ENCODE measurements around the gene SSR2.
"Not testable (repeated sequence)": the region's sequence is repeated elsewhere in the genome, so short reads cannot be mapped to it uniquely, and the experiment has no call there.

The SSR2 gene

DNA sequence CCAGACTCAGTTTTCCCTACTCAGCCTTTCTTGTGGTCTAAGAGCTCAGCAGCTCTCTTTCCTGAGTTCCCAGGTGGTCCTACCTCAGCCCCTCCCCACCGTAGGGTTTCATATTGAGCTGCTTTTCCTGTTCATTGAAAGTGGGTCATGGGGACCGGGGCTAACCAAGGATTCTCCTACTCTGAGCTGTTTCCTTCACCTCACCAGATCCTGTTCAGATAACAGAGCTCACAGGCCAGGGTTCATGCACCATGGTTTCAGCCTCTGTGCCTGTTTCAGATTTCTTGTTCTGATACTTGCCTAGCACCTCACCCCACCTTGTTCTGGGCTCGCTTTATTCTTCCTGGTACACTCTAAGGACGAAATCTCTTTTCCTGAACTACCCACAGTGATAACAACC lies 24.3 kb upstream of the SSR2 start:
- no peak for DNase-seq

DNA sequence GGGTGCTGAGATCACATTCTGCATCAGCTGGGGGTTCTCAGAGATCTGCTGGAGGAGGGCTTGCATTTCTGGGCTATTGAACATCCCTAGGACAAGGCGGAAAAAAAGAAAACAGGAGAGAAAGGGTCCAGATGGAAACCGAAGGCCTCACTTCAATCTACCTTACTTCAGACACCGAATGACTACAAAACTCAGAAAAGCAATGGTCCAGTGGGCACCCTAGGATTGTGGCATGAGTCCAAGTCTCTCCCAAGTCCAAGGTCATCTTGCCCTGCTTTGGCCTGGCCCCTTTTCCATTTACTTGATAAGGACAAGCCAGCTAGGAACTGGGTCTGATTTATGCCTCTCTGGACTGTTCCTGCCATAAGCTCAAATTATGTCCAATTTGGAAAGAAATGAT lies 22.1 kb upstream of the SSR2 start:
- DNase-seq = no peak

DNA sequence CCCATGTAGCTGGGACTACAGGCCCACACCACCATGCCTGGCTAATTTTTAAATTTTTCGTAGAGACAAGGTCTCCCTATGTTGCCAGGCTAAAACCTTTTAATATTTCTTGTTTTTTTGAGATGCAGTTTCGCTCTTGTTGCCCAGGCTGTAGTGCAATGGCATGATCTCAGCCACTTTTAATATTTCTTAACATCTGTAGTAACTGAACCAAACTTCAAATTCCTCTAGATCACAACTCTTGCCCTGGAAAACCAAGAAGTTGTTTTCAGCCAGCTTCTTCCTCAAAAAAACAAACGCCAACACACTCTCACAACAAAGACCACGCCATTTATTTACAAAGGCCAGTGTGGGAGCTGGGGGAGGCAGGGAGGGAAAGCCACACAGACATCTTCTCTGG lies 14.2 kb upstream of the SSR2 start:
- DNase-seq = not testable (repeated sequence)

DNA sequence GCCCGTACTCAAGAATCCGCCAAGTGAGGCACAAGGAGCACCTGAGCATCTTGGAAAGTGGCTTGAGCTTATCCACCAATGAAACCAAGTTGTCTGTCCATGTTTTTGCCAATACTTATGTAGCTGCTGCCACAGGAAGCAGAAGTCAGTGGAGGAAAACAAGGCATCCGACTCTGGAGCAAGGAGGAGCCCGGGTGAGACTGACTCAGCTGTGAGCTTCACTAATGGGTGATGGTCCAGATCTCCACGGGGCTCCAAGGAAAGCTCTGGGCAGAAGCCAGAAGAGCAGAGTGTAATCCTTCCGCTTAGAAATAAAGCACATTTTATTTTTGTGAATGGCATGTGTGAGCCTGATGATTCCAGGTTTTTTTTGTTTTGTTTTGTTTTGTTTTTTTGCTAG lies 12.3 kb upstream of the SSR2 start:
- DNase-seq = no peak

DNA sequence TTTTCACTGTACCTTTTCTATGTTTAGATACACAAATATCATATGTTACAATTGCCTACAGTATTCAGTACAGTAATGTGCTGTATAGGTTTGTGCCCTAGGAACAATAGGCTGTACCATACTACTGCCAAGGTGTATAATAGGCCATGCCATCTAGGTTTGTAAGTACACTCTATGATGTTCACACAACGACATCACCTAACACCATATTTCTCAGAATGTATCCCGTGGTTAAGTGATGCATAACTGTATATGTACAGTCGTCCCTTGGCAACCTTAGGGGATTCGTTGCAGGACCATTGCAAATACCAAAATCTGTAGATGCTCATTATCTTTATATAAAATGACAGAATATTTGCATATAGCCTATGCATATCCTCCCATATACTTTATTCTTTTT lies 5.8 kb upstream of the SSR2 start:
- no peak for DNase-seq

DNA sequence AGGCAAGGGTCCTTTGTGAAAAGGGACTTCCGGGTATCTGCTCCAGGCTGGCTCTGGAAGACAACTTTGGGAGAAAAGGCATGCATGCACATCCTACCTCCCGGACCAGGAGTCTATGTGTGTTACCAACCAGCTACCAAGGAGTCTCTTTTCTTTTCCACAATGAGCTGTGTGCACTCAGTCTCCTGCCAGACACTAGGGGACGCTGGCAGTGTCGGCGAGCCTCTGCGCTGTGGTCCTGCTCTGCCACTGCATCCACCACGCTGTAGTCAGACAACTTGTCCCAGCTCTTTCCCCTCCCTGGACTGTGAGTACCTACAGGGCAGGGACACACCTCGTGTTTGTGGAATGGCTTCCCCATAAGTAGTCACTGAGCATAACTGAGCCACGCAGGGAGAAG lies 5.1 kb upstream of the SSR2 start:
- peak; percentile 11 for DNase-seq

DNA sequence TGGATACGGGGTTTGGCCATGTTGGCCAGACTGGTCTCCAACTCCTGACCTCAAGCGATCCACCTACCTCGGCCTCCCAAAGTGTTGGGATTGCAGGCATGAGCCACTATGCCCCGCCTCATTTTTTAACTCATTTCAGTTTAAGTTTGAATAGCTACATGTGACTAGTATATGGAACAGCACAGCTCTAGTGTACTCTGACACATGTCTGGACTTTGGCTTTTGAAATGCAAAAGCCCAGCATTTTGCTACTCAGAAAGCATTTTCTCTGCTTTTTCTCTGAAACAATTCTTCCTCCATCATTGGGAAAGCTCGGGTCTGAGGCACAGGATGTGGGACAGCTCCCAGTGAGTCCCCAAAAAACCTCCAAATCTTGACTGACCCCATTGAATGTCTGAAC lies 4.0 kb upstream of the SSR2 start:
- DNase-seq = no peak

DNA sequence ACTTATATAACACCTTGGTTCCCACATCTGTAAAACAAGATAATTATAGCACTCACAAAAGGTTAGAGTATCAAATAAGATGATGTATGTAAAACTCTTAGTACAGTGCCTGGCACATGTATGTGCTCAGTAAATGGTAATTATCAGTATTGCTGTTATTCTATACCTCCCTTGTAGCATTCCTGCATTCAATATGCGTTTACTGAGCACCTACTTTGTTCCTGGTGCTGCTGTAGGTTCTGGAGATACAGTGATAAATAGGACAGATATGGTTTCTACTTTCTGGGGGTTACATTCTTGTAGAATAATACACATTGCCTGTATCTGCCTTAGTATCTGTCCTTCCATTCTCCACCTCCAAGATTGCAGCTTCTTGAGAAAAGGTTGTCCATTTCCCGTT lies 1.2 kb upstream of the SSR2 start:
- no peak for DNase-seq

DNA sequence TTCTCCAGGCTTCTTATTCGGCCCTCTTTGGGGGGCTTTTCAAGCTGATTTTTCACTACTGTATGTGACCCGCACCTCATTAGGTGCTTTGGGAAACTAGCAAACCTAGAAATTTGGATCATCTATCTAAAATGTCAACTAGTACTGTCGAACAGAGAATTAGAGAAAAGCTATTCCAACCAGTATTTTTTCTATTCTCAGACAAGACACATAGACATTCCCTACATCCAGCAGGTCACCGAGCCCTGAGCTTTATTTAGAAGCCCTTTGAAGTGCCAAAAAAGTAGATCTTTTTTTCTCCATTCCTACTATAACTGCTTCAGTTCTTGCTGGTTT lies 310 bp upstream of the SSR2 start:
- DNase-seq = no peak

DNA sequence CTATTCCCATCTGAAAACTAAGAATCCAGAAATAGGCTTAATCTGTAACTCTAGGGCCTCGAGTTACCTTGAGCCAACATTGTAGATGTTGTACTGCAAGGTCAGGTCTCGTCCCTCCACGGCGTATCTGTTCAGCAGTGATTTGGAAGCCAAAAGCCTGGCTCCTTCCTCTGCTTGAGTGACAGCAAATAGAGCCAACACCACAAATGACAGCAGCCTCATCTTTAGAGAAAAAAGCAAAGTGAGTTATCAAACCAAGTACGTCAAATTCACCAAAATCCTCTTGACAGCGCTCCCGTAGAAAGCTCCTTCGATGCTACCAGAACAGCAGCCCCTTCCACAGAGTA lies 832 bp downstream of the SSR2 start:
- no peak for DNase-seq

DNA sequence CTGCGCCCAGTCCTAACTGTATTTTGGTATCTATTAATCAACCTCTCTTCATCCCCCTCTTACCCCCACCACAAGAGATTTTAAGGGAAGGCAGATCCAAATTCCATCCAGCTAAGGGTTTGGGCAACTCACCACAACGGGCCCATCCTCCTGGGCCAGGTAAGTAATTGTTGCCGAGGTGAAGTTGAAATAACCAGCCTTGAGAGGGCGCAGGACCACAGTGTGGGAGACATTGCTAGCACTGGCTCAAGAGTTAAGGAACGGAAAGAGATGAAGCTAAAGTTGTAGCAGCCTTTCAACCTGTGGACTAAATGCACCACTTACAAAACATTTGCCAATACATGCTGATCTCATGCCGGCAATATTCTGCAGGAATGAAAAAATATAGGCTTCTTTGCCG lies 5.9 kb downstream of the SSR2 start:
- no peak for DNase-seq

DNA sequence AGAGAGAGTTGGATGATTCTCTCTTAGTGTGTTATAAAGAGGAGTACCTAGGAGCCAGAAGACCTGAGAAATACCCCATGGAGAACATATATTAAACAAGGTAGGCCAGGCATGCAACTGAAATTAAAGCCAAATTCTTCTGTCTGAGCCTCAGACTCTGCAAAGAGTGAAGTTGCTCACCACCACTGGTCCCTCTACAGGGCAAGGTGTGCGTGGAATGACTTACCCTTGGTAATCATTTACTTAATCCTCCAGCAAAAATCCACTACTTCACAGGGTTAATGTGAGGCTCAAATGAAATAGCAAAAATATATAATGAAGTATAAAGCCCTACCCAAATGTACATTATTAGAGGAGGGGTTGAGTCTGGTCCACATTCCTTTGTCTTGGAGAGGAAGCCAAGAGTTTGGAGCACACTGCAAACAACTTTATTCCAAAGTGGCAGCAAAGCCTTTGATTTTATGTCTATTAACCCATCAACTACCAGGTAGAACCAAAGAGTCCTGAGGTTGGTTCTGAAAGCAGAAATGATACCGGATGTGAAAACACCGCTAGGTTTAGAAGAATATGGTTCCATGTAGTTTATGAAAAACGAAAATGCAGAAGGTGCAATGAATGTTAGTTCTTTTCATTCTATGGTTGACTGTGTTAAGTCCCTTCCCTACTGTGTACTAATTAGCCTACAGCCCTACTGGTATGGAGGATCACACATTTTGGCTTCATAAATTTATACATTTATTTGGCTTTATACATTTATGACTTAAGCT lies 8.5 kb downstream of the SSR2 start:
- DNase-seq = no peak

DNA sequence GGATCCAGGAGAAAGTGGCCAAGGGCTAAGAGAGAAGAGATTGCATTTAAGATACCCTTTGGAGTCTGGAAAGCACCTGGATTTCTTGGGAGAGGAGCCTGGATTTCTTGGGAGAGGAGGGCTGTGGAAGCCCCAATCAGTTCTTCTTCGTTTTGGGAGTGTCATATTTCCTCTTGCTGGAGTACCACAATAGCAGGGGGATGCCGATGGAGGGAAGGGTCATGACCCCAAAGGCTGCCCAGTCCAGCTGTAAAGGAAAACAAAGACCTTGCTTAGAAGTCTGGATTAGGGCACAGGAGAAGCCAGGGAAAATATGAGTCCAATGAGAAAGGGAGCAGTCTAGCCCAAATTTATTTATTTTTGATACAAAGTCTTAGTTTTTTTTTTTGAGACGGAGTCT lies 11.3 kb downstream of the SSR2 start:
- no peak for DNase-seq

DNA sequence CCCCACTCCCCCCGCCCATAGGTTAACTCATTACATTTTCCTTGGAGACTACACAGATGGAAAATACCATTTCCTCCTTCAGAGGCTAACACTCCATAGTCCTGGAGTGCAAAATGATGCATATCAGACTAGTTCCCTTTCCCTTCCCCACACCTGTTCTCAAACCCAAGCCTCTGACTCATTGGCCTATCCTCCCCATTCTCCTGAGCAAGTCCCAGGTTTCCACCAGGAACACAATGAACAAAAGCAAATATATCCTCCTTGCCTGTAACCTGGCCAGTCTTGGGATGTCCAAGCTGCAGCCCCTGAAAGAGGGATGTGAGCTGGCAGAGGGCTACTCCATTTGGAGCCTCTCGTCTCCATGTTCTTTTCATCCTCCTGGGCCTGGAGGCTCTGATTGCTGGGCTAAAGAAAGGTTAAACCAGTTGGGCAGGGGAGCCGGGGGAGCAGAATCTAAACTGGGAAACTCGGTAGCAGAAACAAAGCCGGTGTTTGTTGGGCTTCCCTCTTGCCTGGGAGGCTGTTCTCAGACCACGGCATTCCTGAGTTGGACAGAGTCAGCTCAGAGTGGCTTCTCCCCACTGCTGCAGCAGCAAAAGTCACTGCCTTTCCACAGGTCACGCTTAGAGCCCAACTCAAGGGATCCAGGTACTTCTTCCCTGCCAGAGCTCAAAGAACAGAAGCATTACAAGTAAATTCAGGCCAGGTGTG lies 13.9 kb downstream of the SSR2 start:
- DNase-seq = no peak

DNA sequence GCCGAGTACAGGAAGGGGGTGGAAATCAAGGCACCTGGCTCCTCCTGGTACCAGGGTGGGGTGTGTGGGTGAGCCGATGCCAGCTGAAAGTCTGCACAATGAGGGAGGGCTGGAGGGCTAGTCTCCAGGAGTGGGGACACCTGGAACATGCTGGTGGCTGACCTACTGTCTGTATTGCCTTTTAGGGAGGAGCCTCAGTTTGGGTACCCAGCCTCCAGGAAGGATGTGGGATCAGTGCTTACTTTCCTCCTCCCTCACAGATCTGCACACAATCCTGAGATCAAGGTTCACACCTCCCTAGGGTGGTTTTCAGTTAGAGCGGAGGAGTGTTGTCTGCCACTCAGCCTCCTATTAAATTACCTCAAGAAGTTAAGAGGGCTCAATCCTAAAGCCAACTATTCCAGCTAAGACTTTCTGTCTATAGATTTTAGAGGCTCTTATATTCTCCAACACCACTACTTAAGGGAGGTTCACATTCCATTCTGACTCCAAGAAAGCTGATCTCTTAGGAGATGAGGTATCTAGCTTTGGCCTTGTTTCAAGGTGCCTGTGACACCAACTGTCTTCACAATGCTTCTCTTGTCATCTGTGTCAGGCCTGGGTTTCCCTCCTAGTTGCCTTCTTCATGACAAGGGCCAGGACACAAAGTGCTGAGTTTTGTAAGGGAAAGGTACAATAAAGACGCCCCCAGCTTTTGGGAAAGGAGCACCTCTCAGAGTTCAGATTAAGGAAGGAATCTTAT lies 15.7 kb downstream of the SSR2 start:
- DNase-seq = no peak

DNA sequence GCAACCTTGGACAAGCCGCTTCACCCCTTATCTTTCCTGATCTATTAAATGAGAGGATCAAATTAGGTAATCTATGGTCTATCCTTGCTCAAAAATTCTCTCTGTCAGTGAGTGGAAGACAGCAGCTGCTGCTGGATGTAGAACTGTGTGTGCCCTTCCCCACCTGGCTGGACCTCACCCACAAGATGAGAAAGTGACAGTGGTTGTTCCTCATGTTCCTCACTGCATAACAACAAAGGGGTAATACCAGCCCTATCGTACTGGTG lies 16.9 kb downstream of the SSR2 start:
- no peak for DNase-seq

DNA sequence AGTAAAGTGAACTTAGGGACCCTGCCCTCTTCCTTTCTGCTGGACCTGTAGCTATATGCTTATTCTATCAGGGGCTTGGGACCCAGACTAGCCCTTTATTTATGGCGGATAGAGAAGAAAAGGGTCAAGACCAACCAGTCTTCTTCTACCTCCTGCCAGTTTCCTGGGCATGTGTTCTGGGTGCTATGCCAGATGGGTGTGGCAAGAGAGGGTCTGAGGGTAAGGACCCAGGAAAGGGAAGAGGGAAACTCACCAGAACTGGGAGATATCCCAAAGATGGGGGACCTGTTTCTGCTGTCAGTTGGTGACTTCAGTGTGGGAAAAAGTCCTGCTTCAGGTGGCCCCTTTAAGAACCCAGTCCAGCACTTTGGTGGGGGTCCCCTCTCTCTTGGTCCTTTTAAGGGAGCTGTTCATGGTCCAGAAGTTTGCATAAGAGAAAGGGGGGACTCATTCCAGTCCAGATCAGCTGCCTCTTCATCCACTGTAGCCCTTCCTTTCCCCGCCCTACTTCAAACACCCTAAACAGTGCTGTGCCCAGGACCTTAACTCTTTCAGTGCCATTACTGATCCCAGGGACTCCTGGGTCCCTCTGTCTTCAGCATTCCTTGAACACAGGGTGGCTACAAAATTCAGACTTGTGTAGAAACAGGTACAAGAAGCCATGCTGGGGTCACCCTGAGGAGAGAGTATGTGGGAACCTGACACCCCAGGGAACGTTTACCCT lies 18.4 kb downstream of the SSR2 start:
- DNase-seq = no peak

DNA sequence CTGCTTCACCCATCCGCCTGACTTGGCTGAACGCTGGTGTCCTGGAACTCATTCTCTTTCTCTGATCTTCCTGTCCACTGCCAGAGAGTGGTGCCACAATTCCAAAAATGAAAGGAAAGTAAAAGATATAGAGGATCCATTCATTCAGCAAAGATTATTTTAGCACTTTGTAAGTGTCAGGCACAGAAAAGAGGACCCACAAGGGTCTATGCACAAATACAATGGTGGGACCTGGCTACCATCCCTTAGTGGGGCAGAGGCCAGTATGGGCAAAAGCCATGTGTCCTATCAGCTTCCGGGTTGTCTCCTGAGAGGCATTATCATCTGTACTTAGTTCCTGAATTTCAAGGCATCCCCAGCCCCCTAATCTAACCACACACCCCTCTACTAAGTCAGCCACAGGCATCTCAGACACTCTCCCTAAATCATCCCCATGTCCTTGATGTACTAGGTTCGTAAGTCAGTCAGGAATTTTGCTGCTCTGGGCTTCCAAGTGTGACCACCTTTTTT lies 19.0 kb downstream of the SSR2 start:
- no peak for DNase-seq

DNA sequence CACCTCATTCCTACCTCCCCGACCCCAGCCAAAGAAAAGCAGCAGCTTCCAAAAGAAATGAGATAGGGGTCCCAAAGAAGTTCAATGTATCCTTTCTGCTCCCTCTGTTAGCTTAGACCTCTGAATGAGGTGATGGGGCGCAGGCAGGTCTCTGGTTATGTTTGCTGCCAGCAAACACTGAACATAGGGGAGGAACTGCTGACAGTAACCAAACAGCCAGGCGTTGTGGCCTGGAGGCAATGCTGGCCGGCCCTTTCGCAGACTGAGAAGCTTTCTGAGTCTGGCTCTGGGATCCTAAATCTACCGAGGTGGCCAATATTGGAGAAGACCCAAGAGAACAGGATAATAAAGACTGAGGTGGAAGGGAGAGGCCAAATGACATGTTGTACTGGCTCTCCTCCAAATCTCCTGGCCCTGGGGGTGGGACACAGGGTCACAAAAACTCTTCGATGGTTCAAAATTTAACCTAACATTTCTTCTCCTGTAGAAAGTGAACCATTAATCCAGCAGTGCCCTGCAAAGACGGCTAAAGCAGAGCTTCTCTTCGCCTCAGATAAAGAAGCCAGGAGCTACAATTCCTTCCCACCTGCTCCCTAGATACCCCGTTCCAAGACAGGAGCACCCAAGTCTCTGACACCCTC lies 19.6 kb downstream of the SSR2 start:
- no peak for DNase-seq

DNA sequence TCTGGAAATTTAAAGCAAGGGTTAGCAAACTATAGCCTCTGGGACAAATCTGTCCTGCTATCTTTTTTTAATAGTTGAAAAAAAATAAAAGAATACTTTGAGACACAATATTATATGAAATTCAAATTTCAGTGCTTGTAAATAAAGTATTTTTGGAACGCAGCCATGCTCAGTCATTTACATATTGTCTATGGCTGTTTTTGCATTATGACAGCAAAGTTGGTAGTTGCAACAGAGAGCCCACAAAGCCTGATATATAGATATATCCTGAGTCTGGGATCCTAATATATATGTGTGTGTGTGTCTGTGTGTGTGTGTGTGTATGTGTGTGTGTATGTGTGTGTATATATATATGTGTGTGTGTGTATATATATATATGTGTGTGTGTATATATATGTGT lies 20.8 kb downstream of the SSR2 start:
- DNase-seq = no peak

DNA sequence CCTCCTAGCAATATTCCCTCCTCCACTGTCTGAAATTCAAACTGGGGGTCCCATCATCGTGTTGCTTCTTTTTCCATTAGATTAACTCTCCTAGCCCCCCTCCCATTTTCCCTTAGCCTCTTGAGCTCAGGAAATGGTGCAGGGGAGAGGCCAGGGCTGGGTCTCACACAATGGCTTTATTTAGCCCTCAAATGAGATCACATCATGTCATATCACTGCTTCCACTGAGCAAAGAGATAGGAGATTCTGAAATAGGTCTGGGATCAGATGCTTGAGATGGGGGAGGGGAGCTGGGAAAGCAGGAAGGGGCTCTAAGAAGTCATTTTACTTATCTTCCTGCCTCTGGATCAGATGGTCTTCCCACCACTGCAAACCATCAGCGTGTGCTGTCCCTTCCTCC lies 24.6 kb downstream of the SSR2 start:
- no peak for DNase-seq

DNA sequence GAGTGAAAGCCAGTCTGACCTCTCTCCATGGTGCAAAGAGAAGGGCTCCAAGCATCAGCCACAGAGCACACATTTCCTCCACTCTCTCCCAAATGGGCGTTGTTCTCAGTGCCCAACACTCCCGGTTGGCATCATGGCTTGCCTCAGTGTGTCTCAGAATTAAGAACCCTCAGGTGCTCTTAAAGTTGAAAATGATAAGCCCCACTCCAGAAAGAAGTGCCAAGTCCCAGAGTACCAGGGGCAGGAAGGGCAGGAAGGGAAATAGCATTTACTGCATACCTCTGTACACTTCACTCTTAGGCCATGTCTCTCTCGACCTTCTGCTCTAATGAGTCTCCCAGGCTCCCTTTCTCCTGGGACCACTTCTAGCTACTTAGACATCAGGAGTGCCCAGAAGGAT lies 27.2 kb downstream of the SSR2 start:
- DNase-seq = no peak

DNA sequence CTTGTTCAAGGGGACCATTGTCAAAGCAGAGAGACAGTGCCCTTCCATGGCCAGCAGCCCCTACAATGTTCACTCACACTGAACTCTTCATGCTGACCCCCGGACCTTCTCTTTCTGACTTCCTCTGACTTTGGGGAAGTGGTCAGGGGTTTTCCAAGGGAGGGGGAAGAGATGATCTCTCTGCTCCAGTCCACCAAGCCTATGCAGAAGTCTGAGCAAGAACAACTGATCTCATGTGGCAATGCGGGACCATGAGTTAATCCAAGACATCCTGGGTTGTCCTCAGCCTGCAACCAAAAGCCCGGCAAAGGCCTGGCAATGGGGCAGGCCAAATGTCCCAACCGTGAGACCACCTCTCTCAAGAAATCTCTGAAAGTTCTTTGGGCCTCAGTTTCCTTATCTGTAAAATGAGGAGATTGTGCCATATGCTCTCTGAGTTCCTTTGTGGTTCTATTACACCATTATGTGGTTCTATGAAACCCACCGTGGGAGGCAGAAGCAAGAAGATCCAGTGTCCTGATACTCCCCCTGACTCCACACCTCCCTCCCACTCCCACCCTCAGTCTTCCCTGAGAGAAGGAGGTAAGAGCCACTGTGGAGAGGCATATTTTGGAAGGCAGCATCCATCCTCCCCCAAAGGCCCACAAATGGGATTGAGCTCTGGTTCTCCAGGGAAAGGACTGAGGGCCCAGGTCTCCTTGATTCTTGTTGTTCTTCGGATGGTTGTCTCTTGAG lies 30.6 kb downstream of the SSR2 start:
- no peak for DNase-seq

Data from activated CD4-positive, alpha-beta T cell treated with anti-CD3 and anti-CD28 coated beads for 1 hour (primary cell).